Stimulated activated CD8-positive, alpha-beta memory T cell treated with anti-CD3 and anti-CD28 coated beads, Interleukin-4, amount 100 ng/mL, for 1 hour (primary cell): ENCODE measurements around the gene GPATCH2.
"Not testable (repeated sequence)": the region's sequence is repeated elsewhere in the genome, so short reads cannot be mapped to it uniquely, and the experiment has no call there.

ENCODE experiments used
- DNase-seq, 2 donors: peaks; one replicate each; pipeline ENCODE4 v3.0.0-alpha.2; 2020; ENCODE audit warnings: low read depth in 2 of 2, low spot score in 1 of 2

Gene GPATCH2

GRCh38 chr1:217453816-217454215, 177.1 kb downstream of the GPATCH2 start:
- no peak for DNase-seq

- DNase-seq, result no peak
Observed at GRCh38 chr1:217449370-217449769, 181.5 kb downstream of the GPATCH2 start.

GRCh38 chr1:217443845-217444244, 187.0 kb downstream of the GPATCH2 start:
- no peak for DNase-seq

GRCh38 chr1:217437376-217437775, 193.5 kb downstream of the GPATCH2 start:
- DNase-seq, result no peak

GRCh38 chr1:217435204-217435603, 195.7 kb downstream of the GPATCH2 start:
- no peak for DNase-seq

GRCh38 chr1:217433664-217434063, 197.2 kb downstream of the GPATCH2 start:
- no peak for DNase-seq

GRCh38 chr1:217432339-217432738, 198.6 kb downstream of the GPATCH2 start:
- DNase-seq, result no peak

- no peak for DNase-seq
Observed at GRCh38 chr1:217431395-217431794, 199.5 kb downstream of the GPATCH2 start.

- DNase-seq, result no peak
Observed at GRCh38 chr1:217425422-217425821, 205.5 kb downstream of the GPATCH2 start.

- DNase-seq, result no peak
Observed at GRCh38 chr1:217419194-217419551, 211.7 kb downstream of the GPATCH2 start.

- no peak for DNase-seq
Observed at GRCh38 chr1:217418269-217419193, 212.4 kb downstream of the GPATCH2 start.

GRCh38 chr1:217417363-217417762, 213.5 kb downstream of the GPATCH2 start:
- DNase-seq, result no peak

GRCh38 chr1:217407534-217408001, 223.3 kb downstream of the GPATCH2 start:
- no peak for DNase-seq

- no peak for DNase-seq
Observed at GRCh38 chr1:217403026-217403720, 227.7 kb downstream of the GPATCH2 start.

- DNase-seq, result no peak
Observed at GRCh38 chr1:217402301-217402700, 228.6 kb downstream of the GPATCH2 start.

- no peak for DNase-seq
Observed at GRCh38 chr1:217393896-217394295, 237.0 kb downstream of the GPATCH2 start.

GRCh38 chr1:217392441-217392840, 238.4 kb downstream of the GPATCH2 start:
- DNase-seq, result no peak

- no peak for DNase-seq
Observed at GRCh38 chr1:217389895-217390294, 241.0 kb downstream of the GPATCH2 start.

- DNase-seq, result no peak
Observed at GRCh38 chr1:217388522-217389065, 242.3 kb downstream of the GPATCH2 start.

GRCh38 chr1:217381773-217382172, 249.1 kb downstream of the GPATCH2 start:
- not testable (repeated sequence) for DNase-seq

- DNase-seq, result not testable (repeated sequence)
Observed at GRCh38 chr1:217379804-217380203, 251.1 kb downstream of the GPATCH2 start.

GRCh38 chr1:217379336-217379735, 251.6 kb downstream of the GPATCH2 start:
- DNase-seq, result no peak
